Measurements from ENCODE around the gene TSPAN13. TPM values are rescaled to one million over a fixed set of nuclear protein-coding genes. Genes with fewer than 3 reads are reported as not detected.

Gene TSPAN13
- total RNA-seq, 6 donors from 2014 or later = 16.8 to 178 (median 139) TPM

GRCh38 chr7:16779051-16779450, 25.5 kb downstream of the TSPAN13 start:
- Histone ChIP-seq H3K4me1 (no peaks in the 10 kb centered on the region), H3K4me3 (no peak overlapping the region), H3K27ac (no peak overlapping the region), H3K27me3 (no peaks in the 10 kb centered on the region), H3K36me3 (no peaks in the 10 kb centered on the region), H3K9me3 (no peaks in the 10 kb centered on the region)
- 50 to 64% methylated on average over 1 of the region's 1 CpG for WGBS, 2 donors
- ATAC-seq (ENCODE audit: low FRiP score in 2 of 2) (no peak), DNase-seq (no peak)
- TF ChIP-seq CTCF (IDR thresholded peaks at IDR 0.05) (no peak), EP300 (IDR thresholded peaks at IDR 0.05) (no peak), POLR2AphosphoS5 (IDR thresholded peaks at IDR 0.05) (no peak), POLR2A (IDR thresholded peaks at IDR 0.05) (no peak)

- TF ChIP-seq POLR2AphosphoS5 (IDR thresholded peaks at IDR 0.05) (no peak), POLR2A (IDR thresholded peaks at IDR 0.05) (no peak), EP300 (IDR thresholded peaks at IDR 0.05) (no peak), CTCF (IDR thresholded peaks at IDR 0.05) (no peak)
- ATAC-seq (ENCODE audit: low FRiP score in 2 of 2) (no peak), DNase-seq (no peak)
- Histone ChIP-seq H3K4me3 (no peak overlapping the region), H3K27ac (no peak overlapping the region), H3K36me3 (no peaks in the 10 kb centered on the region), H3K9me3 (no peaks in the 10 kb centered on the region), H3K27me3 (no peaks in the 10 kb centered on the region), H3K4me1 (no peaks in the 10 kb centered on the region)
- WGBS, 2 donors = 80 to 83% methylated on average over 1 of the region's 1 CpG
These were observed 27.0 kb downstream of the TSPAN13 start for GRCh38 chr7:16780596-16780995.

GRCh38 chr7:16785321-16785720, 31.8 kb downstream of the TSPAN13 start:
- H3K4me3 ChIP-seq = no peak overlapping the region
- H3K36me3 ChIP-seq = no peaks in the 10 kb centered on the region
- TF ChIP-seq POLR2A (IDR thresholded peaks at IDR 0.05) (no peak), POLR2AphosphoS5 (IDR thresholded peaks at IDR 0.05) (no peak), CTCF (IDR thresholded peaks at IDR 0.05) (no peak), EP300 (IDR thresholded peaks at IDR 0.05) (no peak)
- ATAC-seq (ENCODE audit: low FRiP score in 2 of 2) (no peak), DNase-seq (no peak)
- no peaks in the 10 kb centered on the region for H3K27me3 ChIP-seq
- H3K4me1 ChIP-seq = no peaks in the 10 kb centered on the region
- H3K27ac ChIP-seq = no peak overlapping the region
- WGBS, 2 donors = 75 to 78% methylated on average over 1 of the region's 1 CpG
- H3K9me3 ChIP-seq = no peaks in the 10 kb centered on the region

GRCh38 chr7:16785846-16786245, 32.3 kb downstream of the TSPAN13 start:
- ATAC-seq (ENCODE audit: low FRiP score in 2 of 2) = no peak
- Histone ChIP-seq H3K27me3 (no peaks in the 10 kb centered on the region), H3K27ac (no peak overlapping the region), H3K9me3 (no peaks in the 10 kb centered on the region), H3K4me3 (no peak overlapping the region), H3K36me3 (no peaks in the 10 kb centered on the region), H3K4me1 (no peaks in the 10 kb centered on the region)
- no peak for DNase-seq
- no peak for TF ChIP-seq POLR2AphosphoS5 (IDR thresholded peaks at IDR 0.05)
- TF ChIP-seq CTCF (IDR thresholded peaks at IDR 0.05) = no peak
- TF ChIP-seq EP300 (IDR thresholded peaks at IDR 0.05) = no peak
- TF ChIP-seq POLR2A (IDR thresholded peaks at IDR 0.05) = no peak
- 84 to 85% methylated on average over 2 of the region's 2 CpGs for WGBS, 2 donors

- Histone ChIP-seq H3K4me1 (no peaks in the 10 kb centered on the region), H3K27me3 (no peaks in the 10 kb centered on the region), H3K27ac (no peak overlapping the region), H3K9me3 (no peaks in the 10 kb centered on the region), H3K4me3 (no peak overlapping the region), H3K36me3 (no peaks in the 10 kb centered on the region)
- no peak for ATAC-seq (ENCODE audit: low FRiP score in 2 of 2)
- TF ChIP-seq EP300 (IDR thresholded peaks at IDR 0.05) (no peak), CTCF (IDR thresholded peaks at IDR 0.05) (no peak), POLR2AphosphoS5 (IDR thresholded peaks at IDR 0.05) (no peak), POLR2A (IDR thresholded peaks at IDR 0.05) (no peak)
- no peak for DNase-seq
- 51 to 60% methylated on average over 4 of the region's 4 CpGs for WGBS, 2 donors
These were observed 32.7 kb downstream of the TSPAN13 start for GRCh38 chr7:16786257-16786656.
